HTR-8/SVneo (cell line): ENCODE results near the gene LRRC27.
A peak's percentile ranks its signal among the peaks of the same experiment; 100 is the strongest.
"Not testable (repeated sequence)": the region's sequence is repeated elsewhere in the genome, so short reads cannot be mapped to it uniquely, and the experiment has no call there.

ENCODE experiments used
- DNase-seq: peaks from one replicate; pipeline ENCODE4 v3.0.0; 2011; ENCODE audit warnings: low spot score, mixed read lengths; ENCODE audit not compliant: insufficient read length
- FAIRE-seq: peaks from 2 replicates; lab custom pipeline; 2011; peaks lifted over from hg19 to GRCh38; lab: Jason Lieb, UNC

LRRC27 gene

GRCh38 chr10:132385389-132385667 lies 53.3 kb downstream of the LRRC27 start:
- no peak for DNase-seq
- no peak for FAIRE-seq

DNA sequence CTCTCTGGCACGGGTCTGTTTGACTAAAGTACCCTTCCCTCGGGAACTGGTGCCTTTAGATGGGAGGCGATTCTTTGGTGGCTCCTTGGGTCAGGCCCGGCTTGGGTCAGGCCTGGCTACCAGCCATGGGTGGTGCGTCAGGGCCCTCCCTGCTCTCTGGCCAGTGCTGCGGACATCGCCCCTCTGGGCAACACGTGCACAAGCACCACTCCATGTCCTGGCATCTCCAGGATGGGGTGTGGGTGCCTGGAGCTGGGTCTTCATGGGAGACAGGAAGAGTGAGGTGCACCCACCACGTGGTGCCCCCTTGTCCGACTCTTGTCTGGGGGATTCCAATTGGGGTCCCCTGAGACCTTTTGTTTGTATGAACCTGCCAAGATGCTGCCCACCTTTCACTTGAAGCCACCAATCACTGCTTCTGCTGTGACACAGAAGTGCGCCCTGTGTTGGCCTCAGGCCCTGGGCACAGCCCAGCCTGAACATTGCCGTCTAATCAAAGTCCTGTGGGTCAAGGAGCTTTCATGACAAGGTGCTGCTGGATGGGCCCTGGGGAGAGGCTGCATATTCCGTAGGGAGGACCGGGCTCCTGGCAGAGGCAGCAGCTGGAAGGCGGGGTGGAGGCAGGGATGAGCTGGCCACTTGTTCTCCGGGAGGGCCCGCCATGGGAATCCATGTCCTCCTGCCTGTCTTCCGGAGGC lies 53.9 kb downstream of the LRRC27 start:
- DNase-seq, result no peak
- FAIRE-seq, result no peak

DNA sequence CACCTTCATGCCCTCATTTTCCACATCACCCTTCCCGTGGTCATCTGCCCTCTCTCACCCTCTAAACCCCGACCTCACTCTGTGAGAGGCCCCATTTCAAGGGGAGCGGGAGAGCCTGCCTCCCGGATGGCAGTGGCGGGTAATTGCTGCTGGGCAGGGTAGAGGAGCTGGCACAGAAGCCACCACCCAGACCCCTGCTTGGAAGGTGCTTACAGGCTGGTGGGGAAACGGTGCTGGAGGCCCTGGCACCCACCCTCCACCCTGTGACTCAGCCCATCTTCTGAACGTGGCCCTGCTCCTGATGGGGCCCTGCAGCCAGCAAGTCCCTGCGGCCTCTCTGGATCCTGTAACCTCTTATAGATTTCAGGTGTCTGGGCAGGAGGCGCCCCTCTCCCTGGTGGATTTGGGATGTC lies 54.4 kb downstream of the LRRC27 start:
- FAIRE-seq, result no peak
- DNase-seq, result no peak

- not testable (repeated sequence) for FAIRE-seq
These were observed 54.9 kb downstream of the LRRC27 start for GRCh38 chr10:132386896-132387295.

GRCh38 chr10:132387764-132388210 lies 55.8 kb downstream of the LRRC27 start:
- FAIRE-seq (no peak), DNase-seq (peak; percentile 68)

More at GRCh38 chr10:132386896-132387295, 54.9 kb downstream of the LRRC27 start:
- DNase-seq, result not testable (repeated sequence)

DNA sequence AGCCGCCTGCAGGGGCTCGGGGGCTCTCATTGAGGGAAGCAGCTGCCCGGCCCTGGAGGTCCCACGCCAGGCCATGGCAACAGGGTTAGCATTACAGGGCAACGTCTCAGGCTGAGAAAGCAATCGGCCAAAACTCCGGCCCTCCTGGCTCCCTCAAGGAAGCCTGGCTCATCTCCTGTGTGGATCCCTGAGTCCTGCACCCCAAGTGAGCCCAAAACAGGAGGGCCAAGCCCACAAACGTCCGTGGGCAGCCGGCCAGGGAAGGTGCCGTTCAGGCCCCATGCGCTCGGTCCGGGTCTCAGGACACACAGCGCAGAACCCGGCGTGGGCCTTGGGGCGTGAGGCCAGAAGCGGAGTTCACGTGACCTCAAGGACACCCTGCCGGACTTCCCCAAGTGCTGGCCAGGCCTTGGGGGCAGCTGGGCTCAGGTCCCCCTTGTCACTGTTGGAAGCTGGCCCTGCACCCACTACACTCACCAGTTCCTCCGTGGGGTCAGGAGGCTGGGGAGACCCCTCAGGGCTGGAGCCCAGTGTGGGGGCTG lies 57.0 kb downstream of the LRRC27 start:
- no peak for FAIRE-seq
- DNase-seq, result peak; percentile 36

DNA sequence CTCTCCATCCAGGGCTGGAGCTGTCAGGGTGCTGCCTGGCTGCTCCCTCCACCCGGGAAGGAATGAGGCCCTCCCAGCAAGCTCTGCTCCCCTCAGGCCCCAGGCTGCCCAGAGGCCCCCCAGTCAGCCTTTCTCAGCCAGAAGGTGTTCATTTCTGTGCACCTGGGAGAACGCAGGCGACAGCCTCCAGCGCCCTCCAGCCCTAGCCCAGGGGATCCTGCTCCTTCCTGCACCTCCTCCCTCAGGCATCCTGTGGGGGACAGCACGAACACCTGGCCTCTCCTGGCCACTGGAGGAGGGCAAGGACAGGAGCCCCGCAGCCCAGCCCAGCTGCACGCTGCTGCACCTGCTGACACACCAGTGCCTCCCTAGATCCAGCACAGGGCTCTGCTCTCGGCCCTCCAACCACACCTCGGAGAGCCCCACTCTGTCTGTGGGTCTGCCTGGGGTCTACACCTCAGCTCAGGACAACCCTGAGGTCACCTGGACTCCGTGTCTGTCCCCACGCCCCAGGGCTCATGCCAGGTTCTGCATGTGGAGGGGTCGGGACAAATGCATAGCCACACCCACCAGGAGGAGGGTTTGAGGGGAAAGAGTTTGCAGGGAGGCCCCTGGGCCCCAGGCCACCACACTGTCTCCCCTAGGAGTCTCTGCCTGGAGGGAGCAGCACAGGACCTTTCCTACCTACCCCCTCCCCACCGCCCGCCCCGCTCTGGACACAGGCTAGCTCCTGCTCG lies 57.6 kb downstream of the LRRC27 start:
- no peak for DNase-seq
- no peak for FAIRE-seq

DNA sequence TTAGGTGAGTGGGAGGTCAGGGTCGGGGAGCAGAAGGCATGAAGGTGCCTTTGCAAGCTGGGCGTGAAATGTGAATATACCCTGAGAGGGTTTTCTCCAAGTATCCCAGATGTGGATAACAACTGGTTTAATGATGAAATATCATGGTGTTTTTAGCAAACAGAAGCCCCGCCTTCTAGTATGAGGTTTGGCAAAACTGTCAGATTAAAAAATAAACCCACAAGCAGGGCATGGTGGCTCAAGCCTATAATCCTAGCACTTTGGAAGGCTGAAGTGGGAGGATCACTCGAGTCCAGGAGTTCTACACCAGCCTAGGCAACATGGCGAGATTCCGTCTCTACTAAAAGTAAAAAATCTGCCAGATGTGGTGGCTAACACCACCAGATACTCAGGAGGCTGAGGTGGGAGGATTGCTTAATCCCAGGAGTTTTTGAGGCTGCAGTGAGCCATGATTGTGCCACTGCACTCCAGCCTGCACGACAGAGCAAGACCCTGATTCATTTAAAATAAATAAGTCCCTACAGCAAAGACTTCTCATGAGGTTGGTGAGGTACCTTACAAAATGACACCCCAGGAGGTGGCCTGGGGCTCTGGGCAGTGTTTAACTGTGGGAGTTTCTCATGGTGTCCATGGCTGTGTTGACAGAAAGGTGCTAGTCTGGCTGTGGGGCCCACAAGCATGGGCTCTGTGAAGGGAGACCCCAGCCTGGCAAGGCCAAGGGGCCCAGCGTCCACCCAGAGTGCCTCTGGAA lies 58.4 kb downstream of the LRRC27 start:
- DNase-seq (no peak), FAIRE-seq (no peak)

DNA sequence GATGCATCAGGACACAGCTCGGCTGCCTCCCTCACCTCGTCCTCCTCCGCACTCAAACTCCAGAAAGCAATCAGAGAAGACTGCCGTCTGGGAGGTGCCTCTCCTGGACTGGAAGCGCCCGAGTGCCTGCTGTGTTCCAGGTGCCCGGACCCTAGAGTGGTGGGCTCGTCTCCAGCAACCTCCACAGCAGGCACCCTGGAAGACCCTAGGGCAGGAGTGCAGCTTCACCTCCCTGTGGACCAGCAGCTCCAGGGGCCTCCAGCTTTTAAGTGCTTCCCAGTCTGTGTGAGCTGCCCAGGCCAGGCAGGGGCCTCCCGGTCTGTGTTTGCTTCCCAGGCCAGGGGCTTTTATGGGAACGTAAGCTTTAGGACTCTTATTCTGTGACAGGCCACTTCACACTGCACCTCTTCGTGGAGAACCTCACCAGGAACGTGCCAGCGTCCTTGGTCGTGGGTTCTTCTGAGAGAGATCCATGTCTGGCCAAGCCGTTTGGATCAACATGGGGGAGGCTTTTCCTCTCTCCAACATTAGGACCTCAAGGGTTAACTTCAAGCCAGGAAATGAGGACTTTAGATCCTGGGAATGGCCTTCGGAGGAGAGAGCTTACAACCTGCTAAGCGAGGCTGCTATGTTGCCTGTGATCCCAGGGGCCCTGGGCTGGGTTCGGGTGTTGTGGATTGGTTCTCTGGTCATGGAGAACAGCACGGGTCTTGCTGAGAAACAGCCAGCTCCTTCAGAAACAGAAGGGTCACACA lies 59.1 kb downstream of the LRRC27 start:
- FAIRE-seq (no peak), DNase-seq (no peak)

GRCh38 chr10:132391676-132392020 lies 59.7 kb downstream of the LRRC27 start:
- no peak for FAIRE-seq

DNA sequence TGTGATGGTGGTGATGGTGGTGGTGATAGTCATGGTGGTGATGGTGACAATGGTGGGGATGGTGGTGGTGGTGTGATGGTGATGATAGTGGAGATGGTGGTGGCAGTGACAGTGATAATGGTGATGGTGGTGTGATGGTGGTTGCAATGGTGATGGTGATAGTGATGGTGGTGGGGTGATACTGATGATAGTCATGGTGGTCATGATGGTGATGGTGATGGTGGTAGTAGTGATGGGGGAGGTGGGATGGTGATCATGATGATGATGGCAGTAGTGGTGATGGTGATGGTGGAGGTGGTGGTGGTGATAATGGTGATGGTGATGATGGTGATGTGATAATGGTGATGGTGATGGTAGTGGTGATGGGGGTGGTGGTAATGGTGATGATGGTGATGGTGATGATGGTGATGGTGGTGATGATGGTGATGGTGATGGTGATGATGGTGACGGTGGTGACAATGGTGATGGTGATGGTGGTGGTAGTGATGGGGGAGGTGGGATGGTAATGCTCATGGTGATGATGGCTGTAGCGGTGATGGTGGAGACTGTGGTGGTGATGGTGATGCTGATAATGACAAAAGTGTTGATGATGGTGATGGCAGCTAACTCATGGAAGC lies 60.3 kb downstream of the LRRC27 start:
- FAIRE-seq (peak; percentile 93), DNase-seq (no peak)

More at GRCh38 chr10:132391676-132392020, 59.7 kb downstream of the LRRC27 start:
- no peak for DNase-seq

GRCh38 chr10:132392811-132393694 lies 61.1 kb downstream of the LRRC27 start:
- no peak for DNase-seq
- no peak for FAIRE-seq

DNA sequence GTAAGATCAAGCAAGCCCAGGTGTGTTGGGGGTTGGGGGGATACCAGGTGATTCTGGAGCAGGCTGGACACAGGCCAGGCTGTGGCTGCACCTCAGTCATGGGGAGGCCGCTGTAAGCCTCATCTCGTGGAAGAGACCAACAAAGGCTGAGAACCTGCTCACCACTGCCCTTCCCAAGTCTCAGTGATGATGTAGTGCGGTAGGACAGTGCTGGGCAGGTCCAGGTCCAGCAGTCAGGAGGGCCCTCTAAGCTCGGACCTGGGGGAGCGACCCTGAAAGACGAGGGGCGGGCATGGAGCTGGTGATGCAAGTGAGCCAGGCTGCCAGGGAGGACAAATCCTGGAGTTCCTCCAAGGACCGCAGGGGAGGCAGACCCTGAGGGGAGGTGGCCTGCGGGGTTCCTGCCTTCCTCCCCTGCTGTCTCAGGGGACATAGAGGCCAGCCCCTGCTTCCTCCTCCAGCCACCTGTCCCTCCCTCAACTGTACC lies 61.7 kb downstream of the LRRC27 start:
- DNase-seq (no peak), FAIRE-seq (no peak)

- FAIRE-seq, result no peak
- DNase-seq, result no peak
These were observed 62.3 kb downstream of the LRRC27 start for GRCh38 chr10:132394201-132394811.

GRCh38 chr10:132394936-132395703 lies 63.1 kb downstream of the LRRC27 start:
- FAIRE-seq (no peak), DNase-seq (no peak)

GRCh38 chr10:132395704-132396493 lies 63.9 kb downstream of the LRRC27 start:
- DNase-seq (no peak), FAIRE-seq (no peak)
